IMR-90 (cell line): ENCODE measurements around the gene RHCE. TPM values are rescaled to one million over a fixed set of nuclear protein-coding genes. Genes with fewer than 3 reads are reported as not detected.

ENCODE experiments used
- ATAC-seq: fragments of 200-7000 bp; cut with Tn5 transposase; 2 replicates; pipeline ENCODE4 v1.9.1; 2020; ENCODE audit warnings: low read depth, mild to moderate bottlenecking, moderate library complexity
- BruUV-seq: library from RNA; stranded (reverse); fragments of 400-500 nt; replicated peaks from 2 replicates; lab custom pipeline; 2021; lab: Mats Ljungman, UMichigan
- CTCF ChIA-PET: fragments of 300-600 bp; formaldehyde crosslinking; extraction: SDS; loops from one replicate; lab custom pipeline; 2021; ENCODE audit warnings: antibody characterized with exemption; lab: Yijun Ruan, JAX
- POLR2A ChIA-PET: fragments of 300-600 bp; sonication (Branson Sonifier 250); formaldehyde crosslinking; loops from one replicate; lab custom pipeline; 2022; ENCODE audit warnings: antibody characterized with exemption; ENCODE audit not compliant: unreplicated experiment; lab: Charles Lee
- DNase-seq: peaks from one replicate; pipeline ENCODE4 v3.0.0; 2013
- H2AFZ ChIP-seq: replicated peaks from 2 replicates; pipeline ENCODE3; 2013; ENCODE audit warnings: low read length, mild to moderate bottlenecking; ENCODE audit not compliant: poor library complexity
- H2AK5ac ChIP-seq: 2 replicates; pipeline ENCODE4 v1.6.1; 2013; ENCODE audit warnings: low read depth, low read length, inconsistent platforms
- H2AK9ac ChIP-seq: replicated peaks from 2 replicates; pipeline ENCODE3; 2013; ENCODE audit warnings: mild to moderate bottlenecking, low read depth, low read length, moderate library complexity; ENCODE audit not compliant: poor library complexity
- H2BK120ac ChIP-seq: 2 replicates; pipeline ENCODE4 v1.6.1; 2013; ENCODE audit warnings: low read depth, low read length, inconsistent platforms
- H2BK15ac ChIP-seq: 3 replicates; pipeline ENCODE4 v1.6.1; 2013; ENCODE audit warnings: low read depth, low read length, inconsistent platforms
- H2BK20ac ChIP-seq: 2 replicates; pipeline ENCODE4 v1.6.1; 2013; ENCODE audit warnings: low read depth, mild to moderate bottlenecking, inconsistent platforms, low read length, moderate library complexity
- H2BK5ac ChIP-seq: 2 replicates; pipeline ENCODE4 v1.6.1; 2013; ENCODE audit warnings: mild to moderate bottlenecking, low read depth, low read length, inconsistent platforms; ENCODE audit not compliant: poor library complexity, severe bottlenecking
- H3K14ac ChIP-seq: replicated peaks from 2 replicates; pipeline ENCODE4 v1.6.1; 2013; ENCODE audit warnings: low read depth, low read length, inconsistent platforms
- H3K18ac ChIP-seq: 2 replicates; pipeline ENCODE4 v1.6.1; 2013; ENCODE audit warnings: low read depth, low read length, control low read depth
- H3K23ac ChIP-seq: 2 replicates; pipeline ENCODE4 v1.6.1; 2013; ENCODE audit warnings: low read depth, low read length, inconsistent platforms
- H3K27ac ChIP-seq: 2 replicates; pipeline ENCODE4 v1.5.1; 2013; ENCODE audit warnings: mild to moderate bottlenecking, control low read depth, low read length; ENCODE audit not compliant: insufficient read depth
- H3K27me3 ChIP-seq: 2 replicates; pipeline ENCODE4 v1.6.1; 2013; ENCODE audit warnings: low read length; ENCODE audit not compliant: control insufficient read depth, insufficient read depth
- H3K36me3 ChIP-seq: 2 replicates; pipeline ENCODE4 v1.6.1; 2013; ENCODE audit warnings: low read length, mixed read lengths; ENCODE audit not compliant: control insufficient read depth, insufficient read depth
- H3K4ac ChIP-seq: 2 replicates; pipeline ENCODE4 v1.6.1; 2013; ENCODE audit warnings: low read depth, low read length, inconsistent platforms
- H3K4me1 ChIP-seq: 2 replicates; pipeline ENCODE4 v1.6.1; 2013; ENCODE audit warnings: low read length, mixed read lengths; ENCODE audit not compliant: control insufficient read depth, insufficient read depth
- H3K4me2 ChIP-seq: 2 replicates; pipeline ENCODE4 v1.6.1; 2013; ENCODE audit warnings: low read depth, mild to moderate bottlenecking, control low read depth, low read length, moderate library complexity
- H3K4me3 ChIP-seq: 2 replicates; pipeline ENCODE4 v1.5.1; 2013; ENCODE audit warnings: low read depth, mild to moderate bottlenecking, control low read depth, low read length, moderate library complexity; ENCODE audit not compliant: insufficient read depth
- H3K56ac ChIP-seq: 2 replicates; pipeline ENCODE4 v1.6.1; 2013; ENCODE audit warnings: low read length, inconsistent platforms; ENCODE audit not compliant: insufficient read depth; ENCODE audit errors: extremely low read depth
- H3K79me1 ChIP-seq, 2 experiments: 2 replicates each; pipeline ENCODE4 v1.6.1; 2013; ENCODE audit warnings: low read length in 2 of 2, inconsistent platforms in 1 of 2, low read depth in 1 of 2
- H3K9ac ChIP-seq: 2 replicates; pipeline ENCODE4 v1.6.1; 2013; ENCODE audit warnings: low read depth, low read length, control low read depth
- H3K9me1 ChIP-seq: 2 replicates; pipeline ENCODE4 v1.6.1; 2013; ENCODE audit warnings: low read length, inconsistent platforms; ENCODE audit not compliant: insufficient read depth
- H3K9me3 ChIP-seq: 2 replicates; pipeline ENCODE4 v1.6.1; 2013; ENCODE audit warnings: low read length; ENCODE audit not compliant: control insufficient read depth, insufficient read depth
- H4K20me1 ChIP-seq: 2 replicates; pipeline ENCODE4 v1.6.1; 2013; ENCODE audit warnings: low read length, inconsistent platforms; ENCODE audit not compliant: insufficient read depth
- H4K5ac ChIP-seq: 2 replicates; pipeline ENCODE4 v1.6.1; 2013; ENCODE audit warnings: mild to moderate bottlenecking, low read depth, low read length, control low read depth
- H4K8ac ChIP-seq, 2 experiments: 2 replicates each; pipeline ENCODE4 v1.6.1; 2013; ENCODE audit warnings: low read depth in 2 of 2, low read length in 2 of 2, control low read depth in 1 of 2, inconsistent platforms in 1 of 2
- H4K91ac ChIP-seq: 2 replicates; pipeline ENCODE4 v1.6.1; 2013; ENCODE audit warnings: low read depth, low read length, inconsistent platforms; ENCODE audit not compliant: insufficient read depth
- CEBPB ChIP-seq: IDR thresholded peaks from 2 replicates; pipeline ENCODE4 v1.6.1; 2012; ENCODE audit warnings: low read depth, low read length, improper control_type of control experiment
- MAFK ChIP-seq: IDR thresholded peaks from 2 replicates; pipeline ENCODE4 v1.6.1; 2012; ENCODE audit warnings: low read depth, low read length, improper control_type of control experiment
- MXI1 ChIP-seq: IDR thresholded peaks from 2 replicates; pipeline ENCODE4 v1.6.1; 2012; ENCODE audit warnings: low read depth, mild to moderate bottlenecking, low read length, moderate library complexity, borderline replicate concordance
- WGBS, 2 experiments: methylation state at CpG; one replicate each; pipeline versions ENCODE4 v1.1.5 to v1.1.7; 2013; ENCODE audit warnings: missing lambda C conversion rate in 2 of 2; ENCODE audit not compliant: insufficient read length in 1 of 2; ENCODE audit errors: extremely low coverage in 2 of 2; 5-methylcytosine and 5-hydroxymethylcytosine counted together
- dilution Hi-C: fragments of 300-500 bp; cut with HindIII; formaldehyde crosslinking; loops from one replicate; pipeline ENCODE4 v1.14.3; 2018; ENCODE audit warnings: low sequenced_read_pairs; ENCODE audit not compliant: unreplicated experiment
- in situ Hi-C: fragments of 300-500 bp; cut with MboI; formaldehyde crosslinking; loops from 3 replicates; pipeline ENCODE4 v1.14.3; 2019; ENCODE audit warnings: low sequenced_read_pairs, inconsistent platforms, mixed read lengths
- intact Hi-C: fragments of 100-400 bp; cut with micrococcal nuclease; formaldehyde crosslinking; loops from 2 replicates; pipeline ENCODE4 v1.10.0; 2022
- polyA plus RNA-seq, 3 experiments: library from polyadenylated mRNA; depleted of rRNA; stranded (reverse); fragments of >200 nt; gene quantifications; 2 replicates each; pipeline ENCODE4 v1.2.3, GENCODE V29; 2012; ENCODE audit warnings: low replicate concordance in 1 of 3
- total RNA-seq: library from RNA; depleted of rRNA; stranded (reverse); fragments of >200 nt; gene quantifications from 2 replicates; pipeline ENCODE4 v1.2.3, GENCODE V29; 2012
- TF ChIP-seq, protein P1 (sequence below): conservative IDR thresholded peaks from 2 replicates; pipeline ENCODE4 v1.5.1; 2012; ENCODE audit warnings: mild to moderate bottlenecking, low read depth, low read length, improper control_type of control experiment

The RHCE gene
- total and polyA plus RNA-seq, 2 of the 4 experiments (the other 2 are of a cell fraction) = 0.54 to 0.62 TPM

DNA sequence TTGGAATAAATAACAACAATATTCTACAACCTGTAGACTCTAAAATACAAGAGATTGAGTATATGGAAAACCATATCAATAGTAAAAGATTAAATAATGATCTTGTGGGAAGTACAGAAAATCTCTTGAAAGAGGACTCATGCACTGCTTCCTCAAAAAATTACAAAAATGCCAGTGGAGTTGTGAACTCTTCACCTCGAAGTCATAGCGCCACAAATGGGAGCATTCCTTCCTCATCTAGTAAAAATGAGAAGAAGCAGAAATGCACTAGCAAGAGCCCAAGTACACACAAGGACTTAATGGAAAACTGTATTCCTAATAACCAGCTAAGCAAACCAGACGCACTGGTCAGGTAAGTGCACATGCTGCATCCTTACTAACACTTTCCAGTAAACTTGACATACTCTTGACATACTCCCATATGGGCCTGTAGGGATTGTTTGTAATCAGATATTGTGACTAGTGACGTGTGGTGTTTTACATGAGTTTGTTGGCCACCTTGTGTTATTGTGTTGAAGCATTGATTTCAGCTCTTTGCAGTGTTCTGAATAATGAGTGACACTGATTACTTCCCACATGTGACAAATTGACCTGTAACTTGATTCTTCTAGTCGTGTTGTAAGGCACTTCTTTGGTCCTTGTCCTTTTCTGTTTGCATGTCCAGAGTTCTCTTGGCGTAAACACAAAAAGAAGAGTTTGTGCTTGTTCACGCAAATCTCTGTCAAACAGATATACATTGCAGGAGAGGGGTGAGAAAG is 38.1 kb upstream of the RHCE start (continued):
- TF ChIP-seq CEBPB = no peak

DNA sequence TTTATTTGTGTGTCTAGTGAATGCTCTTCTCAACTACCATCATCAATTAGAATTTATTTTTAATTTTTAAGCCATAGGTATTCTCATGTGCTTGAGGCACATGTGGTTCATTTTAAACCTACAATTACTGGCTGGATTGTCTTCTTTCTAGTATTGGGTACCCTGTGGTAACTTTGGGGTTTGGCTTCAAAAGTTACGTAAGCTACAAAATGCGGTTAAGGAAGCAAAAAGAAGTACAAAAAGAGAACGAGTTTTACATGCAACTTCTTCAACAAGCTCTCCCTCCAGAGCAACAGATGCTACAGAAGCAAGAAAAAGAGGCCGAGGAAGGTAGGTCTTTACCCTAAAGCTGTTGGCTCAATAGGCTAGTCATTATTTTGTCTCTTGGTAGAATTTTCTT is 35.9 kb upstream of the RHCE start:
- DNase-seq (no peak), ATAC-seq (no peak)
- Histone ChIP-seq H2AK9ac (no peak overlapping the region), H3K4me3 (no peak overlapping the region), H2BK20ac (no peak overlapping the region), H2AFZ (no peak overlapping the region), H3K4ac (no peak overlapping the region), H3K27ac (no peak overlapping the region), H3K79me1 (peaks cover 12 to 13% of the 10 kb centered on the region in 2 experiments; a peak in 3 of 4 replicates), H3K9ac (no peak overlapping the region), H3K14ac (no peak overlapping the region), H3K4me1 (peaks cover 3% of the 10 kb centered on the region), H3K27me3 (no peaks in the 10 kb centered on the region), H3K9me3 (no peaks in the 10 kb centered on the region), H4K8ac (no peak overlapping the region), H3K9me1 (no peaks in the 10 kb centered on the region; the same call in 1 of the 2 replicates), H4K20me1 (no peaks in the 10 kb centered on the region; the same call in 1 of the 2 replicates), H3K56ac (no peak overlapping the region), H2AK5ac (no peak overlapping the region), H2BK120ac (no peak overlapping the region), H3K36me3 (peaks cover 21% of the 10 kb centered on the region), H4K5ac (no peak overlapping the region), H3K4me2 (no peak overlapping the region), H2BK5ac (no peak overlapping the region), H3K23ac (no peak overlapping the region), H2BK15ac (no peak overlapping the region), H4K91ac (no peak overlapping the region), H3K18ac (no peak overlapping the region)
- TF ChIP-seq, protein P1, sequence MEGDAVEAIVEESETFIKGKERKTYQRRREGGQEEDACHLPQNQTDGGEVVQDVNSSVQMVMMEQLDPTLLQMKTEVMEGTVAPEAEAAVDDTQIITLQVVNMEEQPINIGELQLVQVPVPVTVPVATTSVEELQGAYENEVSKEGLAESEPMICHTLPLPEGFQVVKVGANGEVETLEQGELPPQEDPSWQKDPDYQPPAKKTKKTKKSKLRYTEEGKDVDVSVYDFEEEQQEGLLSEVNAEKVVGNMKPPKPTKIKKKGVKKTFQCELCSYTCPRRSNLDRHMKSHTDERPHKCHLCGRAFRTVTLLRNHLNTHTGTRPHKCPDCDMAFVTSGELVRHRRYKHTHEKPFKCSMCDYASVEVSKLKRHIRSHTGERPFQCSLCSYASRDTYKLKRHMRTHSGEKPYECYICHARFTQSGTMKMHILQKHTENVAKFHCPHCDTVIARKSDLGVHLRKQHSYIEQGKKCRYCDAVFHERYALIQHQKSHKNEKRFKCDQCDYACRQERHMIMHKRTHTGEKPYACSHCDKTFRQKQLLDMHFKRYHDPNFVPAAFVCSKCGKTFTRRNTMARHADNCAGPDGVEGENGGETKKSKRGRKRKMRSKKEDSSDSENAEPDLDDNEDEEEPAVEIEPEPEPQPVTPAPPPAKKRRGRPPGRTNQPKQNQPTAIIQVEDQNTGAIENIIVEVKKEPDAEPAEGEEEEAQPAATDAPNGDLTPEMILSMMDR = no peak
- TF ChIP-seq CEBPB = no peak
- TF ChIP-seq MAFK = no peak
- TF ChIP-seq MXI1 = no peak
- dilution Hi-C loops (no loop called here), intact Hi-C loops (no loop called here), in situ Hi-C loops (no loop called here)
- no TSS peak for BruUV-seq
- WGBS, 2 experiments = no CpG with 5 or more reads among the region's 4 CpGs
- ChIA-PET POLR2A (no interaction called here), CTCF (no interaction called here)
